Stimulated activated naive CD8-positive, alpha-beta T cell treated with anti-CD3 and anti-CD28 coated beads, Interleukin-15, Interleukin-2, amounts not matched to agents 100 ng/mL and 50 ng/mL, for 24 hours (primary cell): ENCODE results near the gene VSIG2.

Experiments used
- H3K27ac Mint-ChIP-seq: one replicate; pipeline ENCODE4 v1.8.0; 2021; ENCODE audit warnings: mild to moderate bottlenecking, mixed read lengths
- H3K27me3 Mint-ChIP-seq: one replicate; pipeline ENCODE4 v1.8.0; 2021; ENCODE audit warnings: mixed read lengths
- H3K36me3 Mint-ChIP-seq: one replicate; pipeline ENCODE4 v1.8.0; 2021; ENCODE audit warnings: low read depth, mixed read lengths
- H3K4me1 Mint-ChIP-seq: one replicate; pipeline ENCODE4 v1.8.0; 2021; ENCODE audit warnings: low read depth, mixed read lengths
- H3K4me3 Mint-ChIP-seq: one replicate; pipeline ENCODE4 v1.8.0; 2021; ENCODE audit warnings: mild to moderate bottlenecking, mixed read lengths
- H3K9me3 Mint-ChIP-seq: one replicate; pipeline ENCODE4 v1.8.0; 2021; ENCODE audit warnings: mixed read lengths

VSIG2 gene

GRCh38 chr11:124751741-124752470 lies at the start of gene VSIG2:
TSS of gene VSIG2 (minus strand) at chr11:124752255. CDS start at chr11:124752137, 118 bp downstream.
- Mint-ChIP-seq H3K27ac (peak within 1 kb of the TSS; percentile 36), H3K27me3 (peaks cover 10% of the 10 kb centered on the region), H3K4me1 (peaks cover 22% of the 10 kb centered on the region), H3K4me3 (peak within 1 kb of the TSS; percentile 47), H3K9me3 (no peaks in the 10 kb centered on the region), H3K36me3 (no peaks in the 10 kb centered on the region)

GRCh38 chr11:124801014-124801413 lies 49.0 kb upstream of the VSIG2 start:
- no peaks in the 10 kb centered on the region for H3K9me3 Mint-ChIP-seq
- peak overlapping the region; percentile 86 for H3K27ac Mint-ChIP-seq
- no peaks in the 10 kb centered on the region for H3K36me3 Mint-ChIP-seq
- H3K4me3 Mint-ChIP-seq: peak overlapping the region; percentile 87
- peaks cover 35% of the 10 kb centered on the region for H3K4me1 Mint-ChIP-seq
- no peaks in the 10 kb centered on the region for H3K27me3 Mint-ChIP-seq

GRCh38 chr11:124800226-124800929 lies 48.3 kb upstream of the VSIG2 start, which contains the start of gene MSANTD2:
TSS of gene MSANTD2 (minus strand) at chr11:124800406. CDS start at chr11:124800380, 26 bp downstream.
- H3K36me3 Mint-ChIP-seq: no peaks in the 10 kb centered on the region
- peak within 1 kb of the TSS; percentile 89 for H3K4me3 Mint-ChIP-seq
- H3K27me3 Mint-ChIP-seq: no peaks in the 10 kb centered on the region
- H3K27ac Mint-ChIP-seq: peak within 1 kb of the TSS; percentile 86
- peaks cover 35% of the 10 kb centered on the region for H3K4me1 Mint-ChIP-seq
- H3K9me3 Mint-ChIP-seq: no peaks in the 10 kb centered on the region

- H3K27me3 Mint-ChIP-seq: no peaks in the 10 kb centered on the region
- no peaks in the 10 kb centered on the region for H3K36me3 Mint-ChIP-seq
- H3K4me3 Mint-ChIP-seq: peak overlapping the region; percentile 89
- H3K4me1 Mint-ChIP-seq: peaks cover 38% of the 10 kb centered on the region
- peak overlapping the region; percentile 74 for H3K27ac Mint-ChIP-seq
- no peaks in the 10 kb centered on the region for H3K9me3 Mint-ChIP-seq
These were observed 47.5 kb upstream of the VSIG2 start for GRCh38 chr11:124799348-124800225.

- Mint-ChIP-seq H3K27ac (peak overlapping the region; percentile 74), H3K9me3 (no peaks in the 10 kb centered on the region), H3K4me3 (peak overlapping the region; percentile 89), H3K36me3 (no peaks in the 10 kb centered on the region), H3K4me1 (peaks cover 41% of the 10 kb centered on the region), H3K27me3 (no peaks in the 10 kb centered on the region)
These were observed 46.9 kb upstream of the VSIG2 start for GRCh38 chr11:124798991-124799347.

GRCh38 chr11:124796312-124796711 lies 44.3 kb upstream of the VSIG2 start:
- Mint-ChIP-seq H3K27me3 (no peaks in the 10 kb centered on the region), H3K27ac (no peak overlapping the region), H3K4me1 (peaks cover 56% of the 10 kb centered on the region), H3K36me3 (no peaks in the 10 kb centered on the region), H3K4me3 (no peak overlapping the region), H3K9me3 (no peaks in the 10 kb centered on the region)

- peaks cover 49% of the 10 kb centered on the region for H3K4me1 Mint-ChIP-seq
- no peaks in the 10 kb centered on the region for H3K27me3 Mint-ChIP-seq
These were observed 41.6 kb upstream of the VSIG2 start for GRCh38 chr11:124793466-124794278.

GRCh38 chr11:124791626-124792341 lies 39.7 kb upstream of the VSIG2 start:
- peaks cover 36% of the 10 kb centered on the region for H3K4me1 Mint-ChIP-seq
- H3K27ac Mint-ChIP-seq: no peak overlapping the region
- no peak overlapping the region for H3K4me3 Mint-ChIP-seq
- no peaks in the 10 kb centered on the region for H3K27me3 Mint-ChIP-seq
- no peaks in the 10 kb centered on the region for H3K36me3 Mint-ChIP-seq
- no peaks in the 10 kb centered on the region for H3K9me3 Mint-ChIP-seq

More at GRCh38 chr11:124793466-124794278, 41.6 kb upstream of the VSIG2 start:
- no peak overlapping the region for H3K4me3 Mint-ChIP-seq
- H3K9me3 Mint-ChIP-seq: no peaks in the 10 kb centered on the region
- H3K27ac Mint-ChIP-seq: no peak overlapping the region
- no peaks in the 10 kb centered on the region for H3K36me3 Mint-ChIP-seq

- no peaks in the 10 kb centered on the region for H3K27me3 Mint-ChIP-seq
- peaks cover 24% of the 10 kb centered on the region for H3K4me1 Mint-ChIP-seq
- H3K9me3 Mint-ChIP-seq: no peaks in the 10 kb centered on the region
- no peak overlapping the region for H3K27ac Mint-ChIP-seq
- H3K4me3 Mint-ChIP-seq: no peak overlapping the region
- H3K36me3 Mint-ChIP-seq: peaks cover 4% of the 10 kb centered on the region
These were observed 36.5 kb upstream of the VSIG2 start for GRCh38 chr11:124788521-124788920.

GRCh38 chr11:124784051-124784450 lies 32.0 kb upstream of the VSIG2 start:
- H3K36me3 Mint-ChIP-seq: peaks cover 12% of the 10 kb centered on the region
- no peaks in the 10 kb centered on the region for H3K9me3 Mint-ChIP-seq
- no peaks in the 10 kb centered on the region for H3K27me3 Mint-ChIP-seq
- H3K27ac Mint-ChIP-seq: no peak overlapping the region
- no peaks in the 10 kb centered on the region for H3K4me1 Mint-ChIP-seq
- H3K4me3 Mint-ChIP-seq: no peak overlapping the region

GRCh38 chr11:124783002-124783401 lies 30.9 kb upstream of the VSIG2 start:
- H3K9me3 Mint-ChIP-seq: no peaks in the 10 kb centered on the region
- no peaks in the 10 kb centered on the region for H3K27me3 Mint-ChIP-seq
- H3K27ac Mint-ChIP-seq: no peak overlapping the region
- H3K4me1 Mint-ChIP-seq: peaks cover 3% of the 10 kb centered on the region
- H3K36me3 Mint-ChIP-seq: peaks cover 17% of the 10 kb centered on the region
- H3K4me3 Mint-ChIP-seq: no peak overlapping the region

GRCh38 chr11:124779568-124779967 lies 27.5 kb upstream of the VSIG2 start:
- peaks cover 22% of the 10 kb centered on the region for H3K36me3 Mint-ChIP-seq
- H3K4me3 Mint-ChIP-seq: no peak overlapping the region
- H3K9me3 Mint-ChIP-seq: no peaks in the 10 kb centered on the region
- no peak overlapping the region for H3K27ac Mint-ChIP-seq
- H3K27me3 Mint-ChIP-seq: no peaks in the 10 kb centered on the region
- peaks cover 14% of the 10 kb centered on the region for H3K4me1 Mint-ChIP-seq

GRCh38 chr11:124778281-124778680 lies 26.2 kb upstream of the VSIG2 start:
- Mint-ChIP-seq H3K4me1 (peaks cover 14% of the 10 kb centered on the region), H3K27me3 (no peaks in the 10 kb centered on the region), H3K36me3 (peaks cover 25% of the 10 kb centered on the region), H3K27ac (no peak overlapping the region), H3K4me3 (no peak overlapping the region), H3K9me3 (no peaks in the 10 kb centered on the region)
